Suprapubic skin (tissue), 3 donors: ENCODE data around the gene SETD2.

Experiments
- EP300 ChIP-seq: sonication (generic); formaldehyde crosslinking; IDR thresholded peaks from one replicate; pipeline ENCODE4 v1.6.1; 2017; ENCODE audit warnings: antibody characterized with exemption
- POLR2A ChIP-seq, 2 donors: fragments of 450-650 bp; IDR thresholded peaks; one replicate each; pipeline ENCODE4 v1.6.1; 2017; ENCODE audit warnings: antibody characterized with exemption in 2 of 2, mild to moderate bottlenecking in 2 of 2, moderate library complexity in 2 of 2
- TF ChIP-seq, protein P1 (sequence below), 2 donors: fragments of 200-600 bp in 1 of 2; fragments of 450-650 bp in 1 of 2; sonication (generic) in 1 of 2; IDR thresholded peaks; one replicate each; pipeline ENCODE4 v1.5.1; 2016 to 2019; ENCODE audit warnings: antibody characterized with exemption in 2 of 2, mild to moderate bottlenecking in 1 of 2, moderate library complexity in 1 of 2

DNA sequence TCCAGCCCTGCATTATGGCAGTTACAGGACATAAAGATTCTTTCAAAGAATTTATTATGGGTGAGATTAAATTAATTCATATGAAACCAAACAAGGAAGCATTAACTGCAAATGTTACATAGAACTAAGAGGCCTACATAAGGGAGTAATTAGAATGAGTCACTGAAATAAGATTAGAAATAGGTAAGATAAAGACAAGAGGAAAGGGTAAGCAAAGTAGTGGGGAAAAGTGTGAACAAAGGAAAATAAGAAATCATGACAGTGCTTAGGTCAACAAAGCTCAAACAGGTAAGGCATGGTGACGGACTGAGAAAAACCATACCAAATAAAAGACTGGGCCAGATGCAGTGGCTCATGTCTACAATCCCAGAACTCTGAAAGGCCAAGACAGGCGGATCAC, 74.3 kb downstream of the SETD2 start:
- TF ChIP-seq, protein P1, sequence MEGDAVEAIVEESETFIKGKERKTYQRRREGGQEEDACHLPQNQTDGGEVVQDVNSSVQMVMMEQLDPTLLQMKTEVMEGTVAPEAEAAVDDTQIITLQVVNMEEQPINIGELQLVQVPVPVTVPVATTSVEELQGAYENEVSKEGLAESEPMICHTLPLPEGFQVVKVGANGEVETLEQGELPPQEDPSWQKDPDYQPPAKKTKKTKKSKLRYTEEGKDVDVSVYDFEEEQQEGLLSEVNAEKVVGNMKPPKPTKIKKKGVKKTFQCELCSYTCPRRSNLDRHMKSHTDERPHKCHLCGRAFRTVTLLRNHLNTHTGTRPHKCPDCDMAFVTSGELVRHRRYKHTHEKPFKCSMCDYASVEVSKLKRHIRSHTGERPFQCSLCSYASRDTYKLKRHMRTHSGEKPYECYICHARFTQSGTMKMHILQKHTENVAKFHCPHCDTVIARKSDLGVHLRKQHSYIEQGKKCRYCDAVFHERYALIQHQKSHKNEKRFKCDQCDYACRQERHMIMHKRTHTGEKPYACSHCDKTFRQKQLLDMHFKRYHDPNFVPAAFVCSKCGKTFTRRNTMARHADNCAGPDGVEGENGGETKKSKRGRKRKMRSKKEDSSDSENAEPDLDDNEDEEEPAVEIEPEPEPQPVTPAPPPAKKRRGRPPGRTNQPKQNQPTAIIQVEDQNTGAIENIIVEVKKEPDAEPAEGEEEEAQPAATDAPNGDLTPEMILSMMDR (IDR thresholded peaks at IDR 0.05), result no peak
- TF ChIP-seq POLR2A (IDR thresholded peaks at IDR 0.05) (no peak), EP300 (no peak)
